Erythroblast (primary cell): Measurements from ENCODE around the gene ITGA4.
"Not testable (repeated sequence)": the region's sequence is repeated elsewhere in the genome, so short reads cannot be mapped to it uniquely, and the experiment has no call there.

Experiments
- DNase-seq, 2 experiments: peaks; one replicate each; lab custom pipeline; 2025; lab: John Stamatoyannopoulos, UW
- GATA1 ChIP-seq: IDR thresholded peaks from 2 replicates; pipeline ENCODE4 v1.6.1; 2011; ENCODE audit warnings: low read depth, mild to moderate bottlenecking, control low read depth, low read length, moderate library complexity
- POLR2A ChIP-seq: IDR thresholded peaks from 2 replicates; pipeline ENCODE4 v1.6.1; 2011; ENCODE audit warnings: mild to moderate bottlenecking, low read length

ITGA4 gene

DNA sequence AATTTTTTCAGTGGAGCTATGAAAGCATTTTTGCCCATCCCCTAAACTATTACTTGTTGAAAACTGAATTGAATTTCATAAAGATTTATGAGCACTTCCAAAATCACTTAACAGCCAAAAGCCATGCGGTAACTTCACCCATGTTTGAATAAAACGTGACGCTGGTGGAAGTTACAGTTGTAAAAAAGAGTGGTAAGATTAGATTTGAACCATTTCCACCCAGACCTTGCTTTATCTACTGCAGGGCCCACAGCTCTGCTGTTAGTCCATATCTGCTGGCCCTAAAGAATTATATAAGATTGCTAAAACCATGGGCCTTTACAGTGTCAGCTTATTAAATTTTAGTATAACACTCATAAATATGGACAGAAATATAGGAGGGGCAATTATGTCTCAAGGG is 15.5 kb upstream of the ITGA4 start:
- TF ChIP-seq POLR2A (no peak), GATA1 (no peak)

DNA sequence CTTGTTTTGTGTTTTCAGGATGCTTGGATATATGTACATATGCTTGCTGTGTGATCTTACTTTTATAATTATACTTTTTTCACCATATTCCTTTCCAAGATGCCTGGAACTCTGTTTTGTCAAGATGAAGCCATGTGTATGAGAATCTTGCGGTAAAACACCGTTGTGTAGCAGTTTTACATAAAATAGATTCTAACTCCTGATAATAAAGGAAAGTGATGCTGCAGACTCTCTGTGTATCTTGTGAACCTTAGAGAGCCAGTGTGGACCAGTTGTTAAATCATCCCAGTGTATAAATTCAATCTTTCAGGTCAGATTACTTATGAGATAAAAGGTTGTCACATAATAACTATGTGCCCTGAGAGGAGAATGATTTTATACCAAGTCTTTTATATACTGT is 12.5 kb upstream of the ITGA4 start:
- no peak for TF ChIP-seq POLR2A
- TF ChIP-seq GATA1 = no peak
- DNase-seq = peak; percentile 34 to 37

More for the DNA sequence above, 15.5 kb upstream of the ITGA4 start:
- DNase-seq = peak; percentile 50 to 75

DNA sequence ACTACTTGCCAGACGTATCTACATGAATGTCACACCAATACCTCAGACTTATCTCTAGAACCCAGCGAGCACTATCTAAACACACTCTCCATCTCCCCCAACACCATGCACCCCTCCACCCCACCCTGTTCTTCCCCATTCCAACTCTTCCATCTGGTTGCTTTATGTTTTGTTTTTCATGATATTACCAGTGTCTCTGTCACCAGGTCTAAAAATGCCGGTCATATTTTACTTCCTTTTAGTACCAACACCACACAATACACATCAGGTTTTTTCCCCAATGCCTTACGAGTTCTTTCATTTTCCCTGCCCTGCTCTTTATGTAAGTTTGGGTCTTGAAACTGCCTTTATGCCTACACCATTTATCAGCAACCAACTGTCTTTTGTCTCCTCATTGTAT is 10.2 kb upstream of the ITGA4 start:
- TF ChIP-seq GATA1 (no peak), POLR2A (peak; percentile 53)
- peak; percentile 82 to 95 for DNase-seq

DNA sequence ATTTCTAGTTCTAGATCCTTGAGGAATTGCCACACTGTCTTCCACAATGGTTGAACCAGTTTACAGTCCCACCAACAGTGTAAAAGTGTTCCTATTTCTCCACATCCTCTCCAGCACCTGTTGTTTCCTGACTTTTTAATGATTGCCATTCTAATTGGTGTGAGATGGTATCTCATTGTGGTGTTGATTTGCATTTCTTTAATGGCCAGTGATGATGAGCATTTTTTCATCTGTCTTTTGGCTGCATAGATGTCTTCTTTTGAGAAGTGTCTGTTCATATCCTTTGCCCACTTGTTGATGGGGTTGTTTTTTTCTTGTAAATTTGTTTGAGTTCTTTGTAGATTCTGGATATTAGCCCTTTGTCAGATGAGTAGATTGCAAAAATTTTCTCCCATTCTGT is 7.9 kb upstream of the ITGA4 start:
- not testable (repeated sequence) for DNase-seq

DNA sequence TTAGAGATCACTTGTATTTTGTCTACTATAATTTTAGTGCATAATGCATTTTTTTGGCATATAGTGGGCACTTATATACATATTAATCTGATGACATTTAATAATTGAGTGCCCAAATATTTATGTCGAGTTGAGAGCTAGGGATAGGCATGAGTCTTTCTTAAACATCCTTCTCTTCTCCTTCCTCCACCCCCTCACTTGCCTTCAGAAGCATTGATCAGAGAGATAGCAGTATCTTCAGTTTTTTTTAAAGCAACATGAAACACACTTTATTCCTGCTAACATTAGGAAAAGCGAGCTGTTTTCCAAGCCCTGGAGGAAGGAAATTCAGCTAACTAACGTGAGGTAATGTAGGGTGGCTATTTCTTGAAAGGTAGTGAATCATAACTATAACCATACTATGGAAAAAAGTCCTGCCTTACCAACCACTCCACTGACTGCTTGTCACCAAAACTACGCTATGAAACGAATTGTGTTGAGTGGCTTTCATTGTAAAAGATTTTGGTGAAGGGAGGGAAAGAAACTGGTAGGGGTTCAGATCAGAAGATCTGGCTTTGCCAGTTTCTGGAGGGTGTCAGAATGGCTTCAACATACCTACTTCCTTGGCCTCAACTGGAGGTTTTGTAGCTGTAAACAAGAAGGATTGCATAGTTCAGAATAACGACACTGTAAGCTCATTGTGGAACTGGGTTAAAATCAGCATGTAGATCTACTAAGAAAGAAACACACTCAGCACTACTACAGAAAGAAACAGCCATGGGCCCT is 2.3 kb upstream of the ITGA4 start:
- peak; percentile 51 to 52 for DNase-seq
- TF ChIP-seq POLR2A (no peak), GATA1 (no peak)

DNA sequence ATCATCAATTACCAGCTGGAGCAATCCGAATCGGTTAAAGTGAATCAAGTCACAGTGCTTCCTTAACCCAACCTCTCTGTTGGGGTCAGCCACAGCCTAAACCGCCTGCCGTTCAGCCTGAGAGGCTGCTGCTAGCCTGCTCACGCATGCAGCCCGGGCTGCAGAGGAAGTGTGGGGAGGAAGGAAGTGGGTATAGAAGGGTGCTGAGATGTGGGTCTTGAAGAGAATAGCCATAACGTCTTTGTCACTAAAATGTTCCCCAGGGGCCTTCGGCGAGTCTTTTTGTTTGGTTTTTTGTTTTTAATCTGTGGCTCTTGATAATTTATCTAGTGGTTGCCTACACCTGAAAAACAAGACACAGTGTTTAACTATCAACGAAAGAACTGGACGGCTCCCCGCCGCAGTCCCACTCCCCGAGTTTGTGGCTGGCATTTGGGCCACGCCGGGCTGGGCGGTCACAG is 496 bp upstream of the ITGA4 start:
- DNase-seq = peak; percentile 78 to 82
- TF ChIP-seq GATA1 (no peak), POLR2A (no peak)

DNA sequence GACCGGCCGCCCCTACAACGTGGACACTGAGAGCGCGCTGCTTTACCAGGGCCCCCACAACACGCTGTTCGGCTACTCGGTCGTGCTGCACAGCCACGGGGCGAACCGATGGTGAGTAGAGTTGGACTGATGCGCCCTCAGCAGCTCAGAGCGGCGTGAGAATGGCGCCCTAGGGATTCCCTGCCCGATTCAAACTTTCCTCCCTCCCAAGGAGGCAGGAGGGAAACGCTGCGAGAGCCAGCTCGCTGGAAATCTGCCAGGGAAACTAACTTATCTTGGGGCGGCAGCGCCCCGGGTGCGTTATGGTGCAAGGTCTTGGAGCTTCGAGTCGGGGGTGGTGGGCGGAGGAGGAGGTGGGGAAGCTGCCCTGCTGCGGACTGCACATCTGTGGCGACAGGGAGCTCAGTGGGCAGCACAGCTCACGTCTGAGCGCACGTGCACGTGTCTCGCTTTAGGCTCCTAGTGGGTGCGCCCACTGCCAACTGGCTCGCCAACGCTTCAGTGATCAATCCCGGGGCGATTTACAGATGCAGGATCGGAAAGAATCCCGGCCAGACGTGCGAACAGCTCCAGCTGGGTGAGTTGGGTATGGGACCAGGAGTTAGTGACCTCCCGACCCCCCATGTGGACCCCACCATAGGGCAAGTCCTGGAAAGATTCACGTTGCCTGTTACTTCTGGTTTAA is 697 bp downstream of the ITGA4 start:
- DNase-seq = peak; percentile 94 to 97
- TF ChIP-seq GATA1 (no peak), POLR2A (peak; percentile 90)

DNA sequence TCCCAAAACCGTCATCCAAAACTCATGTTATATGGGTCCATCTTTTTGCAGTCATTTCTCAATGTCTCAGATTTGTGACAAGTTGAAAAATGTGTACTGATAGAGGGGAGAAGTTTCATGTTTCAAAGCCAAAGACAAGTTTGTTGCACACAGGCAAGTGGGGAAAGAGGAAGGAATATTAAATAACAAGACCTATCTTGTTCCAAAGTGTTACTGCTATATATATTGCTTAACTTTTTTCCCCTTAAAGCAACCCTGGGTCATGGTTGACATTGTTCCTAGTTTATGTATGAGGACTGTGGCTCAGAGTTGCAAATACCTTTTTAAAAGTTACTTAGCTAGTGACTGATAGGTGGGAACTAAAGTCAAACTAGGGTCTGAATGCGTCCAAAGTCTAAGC is 1.7 kb downstream of the ITGA4 start:
- TF ChIP-seq GATA1 (no peak), POLR2A (no peak)
- peak; percentile 53 to 56 for DNase-seq

DNA sequence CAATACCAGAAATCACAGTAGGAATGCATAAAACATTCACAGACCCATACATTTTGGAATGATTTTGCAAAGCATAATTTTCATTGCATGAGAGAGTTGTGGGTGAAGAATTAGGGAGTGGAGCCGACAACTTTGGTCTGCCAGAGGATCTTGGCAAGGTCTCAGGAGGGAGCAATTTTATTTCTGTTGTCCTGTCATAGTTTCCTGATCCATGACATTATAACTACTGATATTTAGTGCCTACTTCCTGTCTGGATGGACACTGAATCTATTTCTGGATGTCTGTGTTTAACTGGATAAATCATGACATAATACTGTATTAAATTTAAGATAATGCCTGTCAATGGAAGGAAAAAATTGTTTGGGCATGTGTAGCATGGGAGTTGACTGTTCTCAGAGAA is 2.4 kb downstream of the ITGA4 start:
- DNase-seq = peak; percentile 38 to 51
- TF ChIP-seq POLR2A (no peak), GATA1 (no peak)

DNA sequence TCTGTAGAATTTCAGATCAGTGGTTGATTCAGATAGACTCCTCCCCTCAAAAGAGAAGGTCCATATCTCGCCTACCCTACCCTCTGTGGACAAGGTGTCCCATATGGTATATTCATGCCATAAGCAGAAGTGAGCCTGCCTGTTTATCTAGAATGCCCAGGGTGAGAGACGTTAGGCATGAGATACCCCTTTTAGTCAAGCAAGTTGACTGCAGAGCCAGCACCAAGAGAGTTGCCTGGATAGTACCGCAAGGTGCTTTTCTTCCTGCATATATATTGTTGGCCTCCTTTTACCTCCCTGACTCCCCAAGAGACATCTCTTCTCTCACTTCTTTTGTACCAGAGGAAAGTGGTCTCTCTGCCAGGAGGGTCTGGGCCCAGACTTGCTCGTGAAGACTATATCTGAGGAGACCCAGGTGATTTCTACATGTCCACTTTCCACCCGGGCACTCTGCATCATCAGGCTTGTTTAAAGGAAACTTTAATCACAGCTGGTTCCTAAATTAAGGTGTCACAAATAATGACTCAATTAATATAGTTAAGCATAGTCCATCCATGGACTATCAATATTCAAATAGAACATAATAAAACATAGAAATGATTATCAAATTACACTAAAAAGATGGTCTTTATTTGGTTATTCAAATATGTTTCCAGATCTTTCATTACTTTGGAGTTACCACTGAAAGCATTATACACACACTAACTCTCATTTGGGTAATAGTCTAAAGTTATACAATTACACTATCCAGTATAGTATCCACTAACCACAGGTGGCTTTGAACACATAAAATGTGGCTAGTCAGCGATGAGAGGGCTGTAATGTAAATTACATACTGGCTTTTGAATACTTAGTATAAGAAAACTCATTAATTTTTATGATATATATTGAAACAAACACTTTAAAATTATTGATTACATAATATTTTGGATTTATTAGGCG is 4.1 kb downstream of the ITGA4 start:
- peak; percentile 96 for TF ChIP-seq POLR2A
- peak; percentile 30 for TF ChIP-seq GATA1
- DNase-seq = peak; percentile 87 to 97

DNA sequence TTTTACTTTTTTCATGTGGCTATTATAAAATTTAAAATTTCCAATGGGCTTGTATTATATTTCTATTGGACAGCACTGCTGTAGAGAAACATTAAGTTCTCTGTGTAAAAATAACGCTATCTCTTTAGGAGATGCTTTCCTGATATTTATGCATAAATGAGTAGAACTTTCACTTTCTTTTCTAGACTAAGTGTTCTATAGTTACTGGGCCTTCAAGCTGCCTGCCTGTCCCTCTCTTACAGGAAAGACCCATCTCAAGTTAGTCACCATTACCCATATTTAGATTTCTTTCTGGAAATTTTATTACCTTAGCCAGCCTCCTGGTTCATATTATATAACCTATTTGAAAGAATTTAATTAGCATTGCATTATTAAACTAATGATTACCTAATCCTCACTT is 4.8 kb downstream of the ITGA4 start:
- TF ChIP-seq POLR2A (no peak), GATA1 (no peak)
- peak; percentile 52 to 66 for DNase-seq

DNA sequence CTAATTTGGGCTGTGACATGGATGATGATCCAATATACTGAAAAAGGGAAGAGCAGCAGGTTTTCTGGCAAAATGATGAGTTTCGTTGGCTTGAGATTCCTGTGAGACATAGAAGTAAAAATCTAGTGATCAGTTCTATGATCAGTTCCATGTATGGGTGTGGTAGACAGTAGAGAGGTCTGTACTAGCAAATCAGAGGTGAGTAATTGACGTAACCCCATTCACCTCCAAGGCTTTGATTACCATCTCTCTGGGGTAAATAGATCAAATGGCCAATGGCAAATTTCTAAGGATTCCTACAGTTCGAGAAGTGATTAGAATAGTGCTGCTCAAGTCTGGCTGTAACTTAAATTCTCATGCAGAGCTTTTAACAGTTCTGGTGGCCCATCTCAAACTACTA is 6.4 kb downstream of the ITGA4 start:
- DNase-seq = peak in 1 of 2 experiments; percentile 33
- peak; percentile 8 for TF ChIP-seq POLR2A
- TF ChIP-seq GATA1 = no peak

DNA sequence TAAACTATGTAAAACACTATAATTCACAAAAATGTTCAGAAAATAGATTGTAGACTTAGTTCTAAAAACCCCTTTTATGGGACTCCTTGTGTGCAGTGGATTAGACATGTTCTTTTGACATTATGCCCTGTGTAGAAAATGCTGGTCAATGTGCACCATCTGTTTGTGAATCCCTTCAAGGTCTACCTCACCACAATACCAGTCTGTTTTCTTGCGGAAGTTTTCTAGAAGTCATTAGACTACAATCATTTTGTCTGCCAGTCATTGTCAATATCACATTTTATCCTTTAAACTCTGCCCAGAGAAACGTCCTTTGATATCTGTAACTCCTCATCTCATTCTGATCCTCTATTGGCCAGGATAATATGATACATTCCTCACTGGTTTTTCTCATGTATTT is 7.8 kb downstream of the ITGA4 start:
- peak; percentile 21 to 22 for DNase-seq

DNA sequence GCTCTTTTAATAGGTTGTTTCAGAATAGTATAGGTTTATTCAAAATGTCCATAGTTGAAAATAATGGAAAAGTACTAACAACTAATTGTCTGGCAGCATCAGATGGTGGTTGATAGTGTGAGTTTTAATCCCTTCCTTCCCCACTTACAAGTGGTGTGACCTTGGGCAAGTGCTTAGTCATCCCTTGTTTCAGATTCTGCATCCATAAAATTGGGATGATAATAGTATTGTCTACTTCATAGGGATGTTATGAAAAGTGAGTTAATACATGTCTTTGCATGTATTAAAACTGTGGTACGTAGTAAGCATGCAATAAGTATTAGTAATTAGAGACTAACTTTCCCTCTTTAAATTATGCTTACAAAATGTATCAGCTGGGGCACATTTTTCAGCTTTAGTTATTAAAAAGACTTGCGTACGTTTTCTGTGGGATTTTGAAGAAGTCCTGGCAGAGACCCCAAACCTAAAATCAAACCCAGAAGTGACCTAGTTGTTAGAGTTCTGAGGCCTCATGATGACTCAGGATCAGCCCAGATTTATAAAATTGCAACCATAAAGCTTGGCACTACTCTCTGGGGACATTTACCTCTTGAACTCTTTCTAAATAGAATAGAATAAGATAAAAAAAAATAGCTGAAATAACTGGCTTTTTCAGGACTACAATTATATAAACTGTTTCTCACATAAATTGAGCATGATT is 8.6 kb downstream of the ITGA4 start:
- peak; percentile 24 to 52 for DNase-seq
- no peak for TF ChIP-seq GATA1
- TF ChIP-seq POLR2A = peak; percentile 3

More for the DNA sequence above, 7.8 kb downstream of the ITGA4 start:
- TF ChIP-seq POLR2A (no peak), GATA1 (no peak)
